MCF 10A (cell line): Measurements from ENCODE around the gene EHMT1. TPM values are rescaled to one million over a fixed set of nuclear protein-coding genes. Genes with fewer than 3 reads are reported as not detected.
"Not testable (repeated sequence)": the region's sequence is repeated elsewhere in the genome, so short reads cannot be mapped to it uniquely, and the experiment has no call there.

Experiments used
- BruUV-seq: library from RNA; stranded (reverse); fragments of 400-500 nt; replicated peaks from 2 replicates; lab custom pipeline; 2021; lab: Mats Ljungman, UMichigan
- CTCF ChIA-PET: fragments of 300-600 bp; sonication (Branson Sonifier 250); formaldehyde crosslinking; extraction: SDS; loops from one replicate; lab custom pipeline; 2021; ENCODE audit warnings: antibody characterized with exemption, inconsistent platforms; lab: Yijun Ruan, JAX
- POLR2A ChIA-PET: fragments of 300-600, 350-650 bp; sonication (Branson Sonifier 250); formaldehyde crosslinking; extraction: SDS; loops from one replicate; lab custom pipeline; 2020; ENCODE audit warnings: antibody characterized with exemption, inconsistent platforms; lab: Yijun Ruan, JAX
- DNase-seq: peaks from one replicate; pipeline ENCODE4 v3.0.0-alpha.2; 2018; ENCODE audit not compliant: unreplicated experiment
- H3K27ac Mint-ChIP-seq: one replicate; pipeline ENCODE4 v1.8.0; 2022; ENCODE audit warnings: mild to moderate bottlenecking, low read depth, mixed read lengths; ENCODE audit not compliant: unreplicated experiment
- H3K27me3 Mint-ChIP-seq: one replicate; pipeline ENCODE4 v1.8.0; 2022; ENCODE audit warnings: mixed read lengths; ENCODE audit not compliant: insufficient read depth, unreplicated experiment
- H3K36me3 Mint-ChIP-seq: one replicate; pipeline ENCODE4 v1.8.0; 2022; ENCODE audit warnings: mild to moderate bottlenecking, moderate library complexity, mixed read lengths; ENCODE audit not compliant: insufficient read depth, unreplicated experiment
- H3K4me1 Mint-ChIP-seq: one replicate; pipeline ENCODE4 v1.8.0; 2022; ENCODE audit warnings: mixed read lengths; ENCODE audit not compliant: insufficient read depth, unreplicated experiment
- H3K4me3 Mint-ChIP-seq: one replicate; pipeline ENCODE4 v1.8.0; 2022; ENCODE audit warnings: mild to moderate bottlenecking, moderate library complexity, mixed read lengths; ENCODE audit not compliant: unreplicated experiment
- H3K9me3 Mint-ChIP-seq: one replicate; pipeline ENCODE4 v1.8.0; 2022; ENCODE audit warnings: mixed read lengths; ENCODE audit not compliant: unreplicated experiment
- intact Hi-C: fragments of 100-400 bp; cut with micrococcal nuclease; formaldehyde crosslinking; loops from 2 replicates; pipeline ENCODE4 v1.14.1; 2022
- total RNA-seq: library from RNA; stranded (reverse); gene quantifications from 2 replicates; pipeline ENCODE4 v1.2.3, GENCODE V29; 2022
- TF ChIP-seq, protein P1 (sequence below): fragments of 200-600 bp; IDR thresholded peaks from one replicate; pipeline ENCODE4 v1.8.0; 2022; ENCODE audit warnings: antibody characterized with exemption, mild to moderate bottlenecking; ENCODE audit not compliant: unreplicated experiment

Gene EHMT1
- total RNA-seq, 1 experiment from 2014 or later = 79.7 TPM

DNA sequence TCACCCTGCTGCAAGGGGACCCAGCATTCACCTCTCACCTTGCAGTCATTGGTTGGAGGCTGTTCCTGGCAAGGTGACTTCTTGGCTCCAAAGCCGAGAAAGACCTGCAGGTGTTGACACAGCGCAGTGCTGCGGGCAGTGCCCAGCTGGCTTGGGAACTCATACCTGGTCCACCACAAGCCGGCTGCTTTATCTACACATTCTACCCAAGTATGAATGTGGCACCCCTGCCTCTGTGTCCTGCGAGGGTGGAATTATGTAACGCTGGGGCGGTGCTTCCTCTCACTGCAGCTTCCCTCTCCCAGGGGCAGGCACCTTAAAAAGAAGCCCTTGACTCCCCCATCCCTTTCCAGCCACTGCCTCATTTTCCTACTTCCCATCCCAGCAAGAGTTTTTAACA, 26.0 kb upstream of the EHMT1 start:
- ChIA-PET CTCF (no interaction called here), POLR2A (interaction anchor here (0.7 to 1.8 kb wide), 3 partner anchors 11 to 26 kb away, joined by 3 to 5 read pairs (median 3); partner anchors contain the start of gene DPH7)
- TF ChIP-seq, protein P1, sequence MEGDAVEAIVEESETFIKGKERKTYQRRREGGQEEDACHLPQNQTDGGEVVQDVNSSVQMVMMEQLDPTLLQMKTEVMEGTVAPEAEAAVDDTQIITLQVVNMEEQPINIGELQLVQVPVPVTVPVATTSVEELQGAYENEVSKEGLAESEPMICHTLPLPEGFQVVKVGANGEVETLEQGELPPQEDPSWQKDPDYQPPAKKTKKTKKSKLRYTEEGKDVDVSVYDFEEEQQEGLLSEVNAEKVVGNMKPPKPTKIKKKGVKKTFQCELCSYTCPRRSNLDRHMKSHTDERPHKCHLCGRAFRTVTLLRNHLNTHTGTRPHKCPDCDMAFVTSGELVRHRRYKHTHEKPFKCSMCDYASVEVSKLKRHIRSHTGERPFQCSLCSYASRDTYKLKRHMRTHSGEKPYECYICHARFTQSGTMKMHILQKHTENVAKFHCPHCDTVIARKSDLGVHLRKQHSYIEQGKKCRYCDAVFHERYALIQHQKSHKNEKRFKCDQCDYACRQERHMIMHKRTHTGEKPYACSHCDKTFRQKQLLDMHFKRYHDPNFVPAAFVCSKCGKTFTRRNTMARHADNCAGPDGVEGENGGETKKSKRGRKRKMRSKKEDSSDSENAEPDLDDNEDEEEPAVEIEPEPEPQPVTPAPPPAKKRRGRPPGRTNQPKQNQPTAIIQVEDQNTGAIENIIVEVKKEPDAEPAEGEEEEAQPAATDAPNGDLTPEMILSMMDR = no peak
- H3K27ac Mint-ChIP-seq = no peak overlapping the region
- H3K4me1 Mint-ChIP-seq = no peaks in the 10 kb centered on the region
- no peaks in the 10 kb centered on the region for H3K9me3 Mint-ChIP-seq
- H3K4me3 Mint-ChIP-seq = no peak overlapping the region
- no TSS peak for BruUV-seq
- no peaks in the 10 kb centered on the region for H3K27me3 Mint-ChIP-seq
- intact Hi-C loops = no loop called here
- no peak for DNase-seq
- H3K36me3 Mint-ChIP-seq = peaks cover 7% of the 10 kb centered on the region

DNA sequence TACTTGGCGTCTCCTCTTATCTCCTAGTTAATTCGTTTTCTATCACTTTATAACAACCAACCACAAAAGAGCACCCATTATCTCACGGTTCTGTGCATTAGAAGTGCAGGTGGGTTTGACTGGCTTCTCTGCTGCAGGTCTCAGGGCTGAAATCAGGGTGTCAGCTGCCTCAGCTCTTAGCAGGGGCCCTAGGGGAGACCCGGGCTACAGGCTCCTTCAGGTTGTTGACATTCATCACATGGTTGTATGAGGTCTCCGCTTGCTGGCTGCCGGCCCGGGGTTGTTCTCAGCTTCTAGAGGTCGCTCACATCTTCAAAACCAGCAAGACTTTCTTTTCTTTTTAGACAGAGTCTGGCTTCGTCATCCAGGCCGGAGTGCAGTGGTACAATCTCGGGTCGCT, 25.6 kb upstream of the EHMT1 start:
- Mint-ChIP-seq H3K4me3 (no peak overlapping the region), H3K36me3 (peaks cover 7% of the 10 kb centered on the region), H3K9me3 (no peaks in the 10 kb centered on the region), H3K27ac (no peak overlapping the region), H3K27me3 (no peaks in the 10 kb centered on the region), H3K4me1 (peaks cover under 1% of the 10 kb centered on the region)
- ChIA-PET POLR2A (interaction anchor here (1.1 to 1.8 kb wide), 2 partner anchors 10 to 15 kb away, joined by 3 to 5 read pairs; partner anchors contain the start of gene DPH7), CTCF (interaction anchor here (0.6 to 1.7 kb wide), 2 partner anchors 14 to 22 kb away, joined by 3 read pairs; no protein-coding TSS in a partner anchor)
- DNase-seq = no peak
- intact Hi-C loops = no loop called here
- BruUV-seq = no TSS peak
- TF ChIP-seq, protein P1 = no peak

DNA sequence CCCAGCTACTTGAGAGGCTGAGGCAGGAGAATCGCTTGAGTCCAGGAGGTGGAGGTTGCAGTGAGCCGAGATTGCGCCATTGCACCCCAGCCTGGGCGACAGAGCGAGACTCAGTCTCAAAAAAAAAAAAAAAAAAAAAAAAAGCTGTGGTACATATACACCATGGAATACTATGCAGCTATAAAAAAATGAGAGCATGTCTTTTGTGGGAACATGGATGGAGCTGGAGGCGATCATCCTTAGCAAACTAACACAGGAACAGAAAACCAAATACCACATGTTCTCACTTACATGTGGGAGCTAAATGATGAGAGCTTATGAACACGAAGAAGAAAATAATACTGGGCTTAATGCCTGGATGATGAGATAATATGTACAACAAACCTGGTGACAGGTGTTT, 22.2 kb upstream of the EHMT1 start:
- H3K9me3 Mint-ChIP-seq, H3K36me3 Mint-ChIP-seq, BruUV-seq, H3K27ac Mint-ChIP-seq, H3K27me3 Mint-ChIP-seq, intact Hi-C loops, H3K4me1 Mint-ChIP-seq, H3K4me3 Mint-ChIP-seq, DNase-seq: not testable (repeated sequence)
- ChIA-PET CTCF (interaction anchor here (0.7 kb wide), 1 partner anchor 61 kb away, joined by 3 read pairs; no protein-coding TSS in a partner anchor), POLR2A (interaction anchor here (0.5 to 0.7 kb wide), 2 partner anchors 23 to 68 kb away, joined by 3 read pairs; partner anchors contain the start of gene EHMT1)

DNA sequence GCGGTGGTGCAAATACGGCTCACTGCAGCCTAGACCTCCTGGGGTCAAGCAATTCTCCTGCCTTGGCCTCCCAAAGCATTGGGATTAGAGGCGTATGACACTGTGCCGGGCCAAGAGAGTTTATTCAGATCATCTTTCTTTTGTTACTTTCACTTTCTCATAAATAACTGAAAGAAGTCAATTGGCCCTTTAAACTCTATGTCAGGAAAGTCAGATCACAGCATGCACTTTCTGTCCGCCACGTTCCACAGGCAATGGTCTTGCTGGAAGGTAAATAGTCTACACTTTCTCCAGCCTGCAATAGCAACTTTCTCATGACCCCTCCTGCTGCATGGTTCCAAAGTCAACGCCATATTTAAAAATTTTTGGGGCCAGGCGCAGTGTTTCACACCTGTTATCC, 19.9 kb upstream of the EHMT1 start:
- POLR2A ChIA-PET = no interaction called here
- H3K27me3 Mint-ChIP-seq = no peaks in the 10 kb centered on the region
- no peaks in the 10 kb centered on the region for H3K36me3 Mint-ChIP-seq

More for the DNA sequence above, 19.9 kb upstream of the EHMT1 start:
- CTCF ChIA-PET = no interaction called here
- no peaks in the 10 kb centered on the region for H3K9me3 Mint-ChIP-seq
- H3K4me3 Mint-ChIP-seq = no peak overlapping the region
- DNase-seq = no peak
- TF ChIP-seq, protein P1 = no peak
- peaks cover 12% of the 10 kb centered on the region for H3K4me1 Mint-ChIP-seq
- intact Hi-C loops = no loop called here
- no peak overlapping the region for H3K27ac Mint-ChIP-seq
- no TSS peak for BruUV-seq
